GM18520 (cell line): ENCODE measurements around the gene LCN6.
"Not testable (repeated sequence)": the region's sequence is repeated elsewhere in the genome, so short reads cannot be mapped to it uniquely, and the experiment has no call there.

Experiments used
- ATAC-seq: cut with Tn5 transposase; IDR thresholded peaks from one replicate; pipeline ENCODE4 v1.9.1; 2021; ENCODE audit not compliant: unreplicated experiment

LCN6 gene

GRCh38 chr9:136784249-136784996, 36.1 kb upstream of the LCN6 start:
- ATAC-seq: no peak

GRCh38 chr9:136782452-136782851, 34.1 kb upstream of the LCN6 start:
- no peak for ATAC-seq

DNA sequence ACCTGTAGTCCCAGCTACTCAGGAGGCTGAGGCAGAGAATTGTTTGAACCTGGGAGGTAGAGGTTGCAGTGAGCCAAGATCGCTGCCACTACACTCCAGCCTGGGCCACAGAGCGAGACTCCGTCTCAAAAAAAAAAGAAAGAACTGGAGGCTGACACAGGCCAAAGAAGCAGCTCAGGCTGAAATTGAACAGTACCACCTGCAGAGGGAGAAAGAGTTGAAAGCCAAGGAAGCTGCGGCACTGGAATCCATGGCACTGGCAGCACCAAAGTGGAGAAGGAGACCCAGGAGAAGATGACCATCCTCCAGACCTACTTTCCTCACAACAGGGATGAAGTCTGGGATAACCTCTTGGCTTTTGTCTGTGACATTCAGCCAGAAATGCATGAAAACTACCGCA, 31.5 kb upstream of the LCN6 start:
- no peak for ATAC-seq

GRCh38 chr9:136777359-136777758, 29.0 kb upstream of the LCN6 start:
- ATAC-seq: no peak

DNA sequence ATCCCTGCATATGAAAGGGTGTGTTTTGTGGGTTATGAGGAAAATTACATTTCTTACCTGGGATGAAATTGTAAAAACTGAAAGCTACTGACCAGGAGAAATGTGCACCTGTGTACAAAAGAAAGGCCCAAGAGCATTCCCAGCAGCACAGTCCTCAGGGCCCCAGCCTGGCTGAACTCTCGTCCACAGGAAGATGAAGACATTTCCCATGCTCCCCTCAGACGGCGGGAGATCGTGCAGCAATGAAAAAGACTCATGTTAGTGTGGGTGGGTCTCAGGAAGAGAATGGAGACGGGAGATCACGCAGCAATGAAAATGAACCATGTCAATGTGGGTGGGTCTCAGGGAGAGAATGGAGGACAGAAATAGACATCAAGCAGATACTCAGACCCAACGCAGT, 28.6 kb upstream of the LCN6 start:
- no peak for ATAC-seq

- ATAC-seq: no peak
Observed at GRCh38 chr9:136775191-136775590, 26.9 kb upstream of the LCN6 start.

DNA sequence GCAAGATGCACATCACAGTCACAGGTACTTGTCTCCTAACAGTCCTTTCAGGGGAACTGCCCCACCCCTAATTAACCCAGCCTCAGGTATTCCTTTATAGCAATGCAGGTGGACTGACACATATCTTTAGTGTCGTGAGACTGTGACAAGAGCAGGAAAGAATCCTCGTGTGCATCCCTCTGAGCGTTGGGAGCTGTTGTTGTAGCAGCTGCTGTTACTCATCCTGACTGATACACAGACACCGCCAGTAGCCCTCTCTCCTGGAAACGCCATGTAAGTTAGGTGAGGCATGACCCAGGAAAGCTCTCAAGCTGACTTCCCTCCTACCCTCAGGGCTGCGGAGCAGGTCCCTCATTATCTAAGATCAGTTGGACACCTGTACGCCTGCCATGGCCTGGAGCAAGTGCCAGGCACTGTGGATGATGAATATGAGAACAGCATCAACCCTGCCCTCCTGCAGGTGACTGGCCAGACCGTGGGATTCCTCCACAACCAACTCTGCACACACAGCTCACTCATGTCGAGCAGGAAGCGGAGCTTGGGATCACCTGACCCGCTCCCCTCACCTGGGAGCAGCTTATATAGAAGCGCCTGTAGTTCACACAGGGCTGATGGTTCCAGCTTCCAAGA, 26.2 kb upstream of the LCN6 start:
- no peak for ATAC-seq

DNA sequence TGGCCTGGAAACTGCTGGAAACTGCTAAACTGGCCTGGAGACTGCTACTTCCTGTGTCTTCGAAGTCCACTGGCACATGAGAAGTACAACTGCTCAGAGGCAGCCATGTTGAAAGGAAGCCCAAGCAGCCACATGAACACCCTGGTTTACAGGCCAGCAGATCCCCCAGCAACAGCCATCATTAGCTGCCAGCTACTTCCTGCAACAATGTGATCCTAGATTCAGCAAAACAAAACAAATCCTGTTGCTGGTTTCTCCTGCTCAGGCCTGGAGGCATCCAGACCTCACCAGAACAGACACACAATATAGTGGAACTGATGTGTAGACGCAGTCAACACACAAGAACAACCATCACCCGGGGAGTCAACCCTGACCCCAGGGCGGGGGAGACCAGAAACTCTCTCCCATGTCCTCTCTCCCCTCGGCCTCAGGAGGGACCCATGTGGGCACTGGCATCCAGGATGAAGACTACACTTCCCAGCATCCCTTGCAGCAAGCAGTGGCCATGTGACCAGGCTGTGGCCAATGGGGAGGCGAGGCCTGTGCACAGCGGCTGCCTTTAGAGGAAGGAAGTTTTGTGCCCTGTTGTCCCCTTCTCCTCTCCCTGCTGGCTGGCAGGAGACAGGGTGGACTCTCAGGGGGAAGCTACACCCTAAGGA, 25.2 kb upstream of the LCN6 start:
- ATAC-seq: no peak

GRCh38 chr9:136771907-136772415, 23.6 kb upstream of the LCN6 start:
- no peak for ATAC-seq

GRCh38 chr9:136769710-136770191, 21.4 kb upstream of the LCN6 start:
- ATAC-seq: no peak

DNA sequence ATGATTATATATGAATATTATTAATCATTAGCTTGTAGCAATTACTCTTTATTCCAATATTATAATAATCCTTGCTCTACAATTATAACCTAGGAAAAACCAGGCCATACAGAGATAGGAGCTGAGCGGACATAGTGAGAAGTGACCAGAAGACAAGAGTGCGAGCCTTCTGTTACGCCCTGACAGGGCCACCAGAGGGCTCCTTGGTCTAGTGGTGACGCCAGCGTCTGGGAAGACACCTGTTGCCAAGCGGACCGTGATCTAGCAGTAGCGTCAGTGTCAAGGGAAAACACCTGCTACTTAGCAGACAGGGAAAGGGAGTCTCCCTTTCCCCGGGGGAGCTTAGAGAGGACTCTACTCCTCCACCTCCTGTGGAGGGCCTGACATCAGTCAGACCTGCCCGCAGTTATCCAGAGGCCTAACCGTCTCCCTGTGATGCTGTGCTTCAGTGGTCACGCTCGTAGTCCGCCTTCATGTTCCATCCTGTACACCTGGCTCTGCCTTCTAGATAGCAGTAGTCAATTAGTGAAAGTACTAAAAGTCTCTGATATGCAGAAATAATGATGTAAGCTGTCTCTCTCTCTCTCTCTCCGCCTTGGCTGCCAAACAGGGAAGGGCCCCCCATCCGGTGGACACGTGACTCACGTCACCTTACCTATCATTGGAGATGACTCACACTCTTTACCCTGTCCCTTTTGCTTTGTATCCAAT, 18.2 kb upstream of the LCN6 start:
- not testable (repeated sequence) for ATAC-seq

GRCh38 chr9:136765745-136766409, 17.6 kb upstream of the LCN6 start:
- ATAC-seq: peak; percentile 43

DNA sequence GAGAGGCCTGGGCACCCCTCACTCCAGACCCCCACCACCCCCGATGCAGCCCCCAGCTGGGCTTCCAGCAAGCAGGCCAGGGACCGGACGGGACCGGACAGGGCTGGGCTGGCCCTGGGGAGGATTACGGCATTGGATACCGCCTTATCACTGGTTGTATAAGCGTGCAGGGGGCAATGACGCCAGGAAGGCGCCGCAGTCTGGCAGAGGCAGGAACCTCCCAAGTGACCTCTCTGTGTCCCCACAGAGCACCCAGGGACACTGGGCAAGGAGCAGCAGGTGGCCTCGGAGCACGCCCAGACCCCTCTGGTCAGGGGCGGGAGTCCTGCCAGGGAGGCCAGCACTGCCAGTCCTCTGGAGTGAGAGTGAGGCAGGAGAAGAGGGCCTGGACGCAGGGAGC, 16.7 kb upstream of the LCN6 start:
- ATAC-seq: no peak

- no peak for ATAC-seq
Observed at GRCh38 chr9:136764301-136764891, 16.1 kb upstream of the LCN6 start, which contains the start of gene LCN15. LCN15 (minus strand) TSS chr9:136764518; CDS start chr9:136764488, 30 bp downstream.

GRCh38 chr9:136763649-136764035, 15.3 kb upstream of the LCN6 start:
- no peak for ATAC-seq

DNA sequence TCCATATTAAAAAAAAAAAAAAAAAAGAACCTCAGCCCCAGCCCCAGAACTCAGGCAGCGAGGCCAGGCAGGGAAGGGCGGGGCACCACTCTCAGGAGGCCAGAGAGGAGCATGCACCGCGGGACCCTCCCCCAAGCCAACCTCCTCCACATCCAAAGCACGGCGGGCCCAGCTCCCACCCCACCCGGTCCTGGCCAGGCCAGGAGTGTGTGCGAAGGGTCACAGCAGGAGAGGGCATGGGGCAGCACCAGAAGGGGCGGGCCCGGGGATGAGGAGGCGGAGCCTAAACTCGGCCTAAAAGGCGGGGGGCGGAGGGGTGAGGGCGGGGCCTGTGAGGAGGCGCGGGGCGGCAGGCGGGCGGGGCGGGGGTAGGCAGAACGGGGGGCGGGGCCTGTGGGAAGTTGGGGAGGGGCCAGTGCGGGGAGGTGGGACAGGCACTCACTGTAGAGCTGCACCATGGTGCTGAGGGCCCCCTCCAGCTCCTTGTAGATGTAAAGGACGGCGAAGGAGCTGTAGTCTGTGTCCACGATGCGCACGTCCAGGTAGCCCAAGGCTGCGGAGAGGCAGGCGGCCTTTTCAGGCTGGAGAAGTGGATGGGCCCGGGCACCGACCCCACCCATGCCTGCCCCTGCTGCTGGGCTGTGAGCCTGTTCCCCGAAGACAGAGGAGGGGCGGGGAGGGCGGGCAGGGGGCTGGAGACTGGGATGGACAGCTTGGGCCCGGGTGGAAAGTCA, 14.8 kb upstream of the LCN6 start:
- ATAC-seq: no peak

- no peak for ATAC-seq
Observed at GRCh38 chr9:136762221-136762691, 13.9 kb upstream of the LCN6 start.

DNA sequence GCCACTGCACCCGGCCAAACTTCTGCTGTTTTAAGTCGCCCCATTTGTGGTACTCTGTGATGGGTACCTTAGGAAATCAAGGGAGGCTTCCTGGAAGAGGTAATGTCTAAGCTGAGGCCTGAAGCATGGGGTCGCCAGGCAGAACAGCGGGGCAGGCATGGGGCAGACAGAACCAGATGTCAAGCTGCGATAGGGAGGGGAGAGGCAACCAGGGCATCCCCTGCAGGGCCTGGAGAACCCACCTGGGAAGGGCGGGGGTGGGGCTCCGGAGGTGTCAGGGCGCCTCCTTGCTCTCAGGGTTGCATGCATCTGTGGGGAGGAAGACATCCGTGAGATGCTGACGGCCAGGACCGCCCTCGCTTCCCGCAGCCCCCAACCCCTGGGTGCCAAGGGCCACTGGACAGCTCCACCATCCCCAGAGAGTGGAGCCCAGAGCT, 13.2 kb upstream of the LCN6 start:
- no peak for ATAC-seq

GRCh38 chr9:136760834-136761544, 12.7 kb upstream of the LCN6 start:
- not testable (repeated sequence) for ATAC-seq
